H1 (cell line): ENCODE measurements around the gene UBA3. TPM values are rescaled to one million over a fixed set of nuclear protein-coding genes. Genes with fewer than 3 reads are reported as not detected.

Experiments used
- RNF2 ChIP-seq: fragments of 200-900, 300-1000 bp; sonication (generic); IDR thresholded peaks from 2 replicates; pipeline ENCODE4 v1.7.1; 2016; ENCODE audit warnings: borderline replicate concordance, low read depth, mild to moderate bottlenecking, antibody characterized with exemption, low read length; ENCODE audit not compliant: poor library complexity, severe bottlenecking; ENCODE audit errors: missing control alignments
- TAF1 ChIP-seq: IDR thresholded peaks from 2 replicates; pipeline ENCODE4 v1.6.1; 2011; ENCODE audit warnings: mild to moderate bottlenecking, low read depth, low read length
- polyA plus RNA-seq, 7 experiments: library from polyadenylated mRNA; depleted of rRNA in 3 of 7; stranded (reverse) in 5 of 7; unstranded in 2 of 7; fragments of >200 nt in 5 of 7; fragments of 200-250 nt in 2 of 7; gene quantifications; 1 replicate in 5 of 7; 2 replicates in 1 of 7; 4 replicates in 1 of 7; pipeline versions ENCODE4 v1.2.1 to v1.2.3, GENCODE V29; 2011 to 2013; ENCODE audit warnings: missing spikeins in 2 of 7, mixed read lengths in 2 of 7
- total RNA-seq: library from RNA; stranded (reverse); fragmentation: NEBNext Ultra II Directional; extraction: Animal tissue kit (Norgen Biotek cat#: 25700); gene quantifications from 2 replicates; pipeline ENCODE4 v1.2.1, GENCODE V29; 2021

UBA3 gene
- total and polyA plus RNA-seq, 2 of the 8 experiments (the other 6 are each of a cell fraction or from before 2014, with no cell fraction given), result 40.8 to 97.8 TPM

- TF ChIP-seq TAF1, result no peak
- no peak for TF ChIP-seq RNF2
These were observed 48.5 kb downstream of the UBA3 start (continued) for GRCh38 chr3:69031635-69032034.
